HG03039 (cell line): Measurements from ENCODE around the gene PCP2.

ENCODE experiments used
- ATAC-seq: cut with Tn5 transposase; IDR thresholded peaks from one replicate; pipeline ENCODE4 v1.9.1; 2021; ENCODE audit warnings: mild to moderate bottlenecking, moderate library complexity; ENCODE audit not compliant: unreplicated experiment

Gene PCP2

DNA sequence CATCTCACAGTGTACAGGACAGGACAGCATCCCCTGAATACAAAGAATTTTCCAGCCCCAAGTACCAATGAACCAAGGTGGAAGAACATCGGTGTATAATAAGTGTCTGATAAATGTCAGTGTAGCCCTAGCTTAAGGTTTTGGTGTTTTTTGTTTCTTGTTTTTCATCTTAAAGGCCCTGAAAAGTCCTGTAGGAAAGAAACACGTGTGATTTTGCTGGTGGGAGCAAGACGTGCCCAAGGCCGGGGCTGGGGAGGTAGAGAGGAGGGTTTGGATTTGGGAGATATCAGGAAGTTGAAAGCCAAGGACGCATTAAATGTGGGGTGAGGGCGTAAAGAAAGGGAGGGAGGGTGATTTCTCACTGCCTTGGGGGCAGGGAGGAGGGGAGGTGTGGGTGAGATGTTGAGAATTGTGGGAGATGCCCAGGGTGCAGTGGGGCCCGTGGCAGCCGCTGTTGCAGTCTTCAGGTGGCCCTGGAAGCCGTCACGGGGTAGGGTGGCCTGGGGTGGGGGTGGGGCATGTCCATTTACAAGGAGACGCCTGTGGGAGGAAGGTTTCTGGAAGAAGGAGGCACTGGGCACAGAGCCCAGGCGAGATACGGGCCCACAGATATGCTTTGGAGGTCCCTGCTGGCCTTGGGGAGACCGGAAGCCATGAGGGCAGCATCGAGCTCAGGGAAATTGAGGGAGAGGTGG is 31.1 kb downstream of the PCP2 start:
- no peak for ATAC-seq

GRCh38 chr19:7600721-7601120 is 32.8 kb downstream of the PCP2 start:
- no peak for ATAC-seq

- ATAC-seq, result no peak
Measured at GRCh38 chr19:7598180-7598579, 35.3 kb downstream of the PCP2 start.

- no peak for ATAC-seq
Measured at GRCh38 chr19:7597689-7598088, 35.8 kb downstream of the PCP2 start.

DNA sequence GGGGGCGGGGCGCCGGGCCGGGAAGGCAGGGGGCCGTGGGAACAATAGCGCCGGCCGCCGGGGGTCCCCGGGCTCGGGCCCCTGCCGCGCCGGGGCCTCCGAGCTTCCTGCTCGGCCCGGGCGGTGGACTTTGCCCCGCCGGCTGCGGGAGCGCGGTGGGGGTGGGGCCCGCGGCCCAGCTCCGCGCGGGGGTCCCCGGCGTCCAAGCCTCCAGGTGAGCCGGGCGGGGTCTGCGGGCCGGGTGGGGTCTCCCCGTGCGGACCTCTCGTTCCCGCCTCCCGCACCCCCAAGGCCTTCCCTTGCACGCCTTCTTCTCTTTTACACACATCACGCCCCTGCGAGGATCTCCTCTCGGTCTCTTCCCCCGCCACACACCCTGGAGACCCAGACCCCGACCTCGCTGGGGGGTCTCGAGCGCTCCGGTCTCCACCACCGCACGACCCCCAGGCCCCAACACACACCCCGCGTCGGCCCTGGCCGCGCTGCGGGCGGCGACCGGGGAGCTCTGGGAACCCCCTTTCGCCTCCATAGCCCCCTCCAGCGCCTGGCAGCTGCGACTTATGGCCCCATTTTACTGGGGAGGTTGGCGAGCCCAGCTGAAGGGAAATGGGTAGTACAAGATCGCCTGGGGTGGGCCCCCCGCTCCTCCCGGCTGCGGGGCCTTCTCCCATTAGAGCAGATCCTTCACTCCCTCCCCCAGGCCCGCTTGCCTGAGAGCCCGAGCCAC is 37.1 kb downstream of the PCP2 start:
- no peak for ATAC-seq

- ATAC-seq, result no peak
Measured at GRCh38 chr19:7595466-7596133, 37.9 kb downstream of the PCP2 start, which contains the start of gene CAMSAP3. CAMSAP3 (plus strand) TSS chr19:7595863; CDS start chr19:7596003, 140 bp downstream.

DNA sequence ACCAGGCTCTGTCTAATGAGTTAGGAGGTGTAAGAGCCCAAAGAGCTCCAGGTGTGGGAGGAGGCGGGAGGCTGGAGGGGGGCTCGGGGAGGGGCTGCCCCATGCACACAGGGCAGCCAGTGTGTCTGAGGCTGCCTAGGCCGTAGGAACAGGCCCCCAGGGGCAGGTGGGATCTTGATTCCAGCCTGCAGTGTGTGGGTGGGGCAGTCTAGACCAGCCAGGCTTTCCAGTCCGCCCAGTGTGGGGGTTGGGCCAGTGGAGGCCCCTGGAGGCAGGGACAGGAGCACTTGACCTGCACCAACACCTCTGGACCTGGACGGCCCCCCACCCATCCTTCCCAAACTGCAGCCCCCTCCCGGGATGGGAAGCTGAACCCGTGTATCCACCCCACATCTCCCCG is 43.3 kb downstream of the PCP2 start:
- no peak for ATAC-seq

DNA sequence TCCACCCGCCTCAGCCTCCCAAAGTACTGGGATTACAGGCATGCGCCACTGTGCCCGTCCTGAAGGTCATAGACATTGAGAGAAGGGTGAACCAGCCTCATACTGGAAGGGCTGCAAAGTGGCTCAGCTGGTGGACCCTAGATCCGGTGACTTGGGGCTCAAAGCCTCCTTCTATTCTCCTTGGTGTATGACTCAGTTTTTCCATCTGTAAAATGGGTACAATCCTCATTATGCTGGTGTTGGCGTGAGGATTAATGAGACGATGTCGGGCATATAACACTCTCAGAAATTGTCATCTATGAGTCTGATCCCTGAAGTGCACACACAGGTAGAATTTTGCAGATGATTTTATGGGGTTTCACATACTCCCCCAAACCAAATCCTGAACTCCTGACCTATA is 43.7 kb downstream of the PCP2 start:
- no peak for ATAC-seq

- ATAC-seq, result no peak
Measured at GRCh38 chr19:7582446-7582845, 51.1 kb downstream of the PCP2 start.
